ENCODE results near the gene PGRMC2. TPM values are rescaled to one million over a fixed set of nuclear protein-coding genes. Genes with fewer than 3 reads are reported as not detected.

PGRMC2 gene
- total RNA-seq, 1 donor from 2014 or later, result 7.9 TPM

- no peak for DNase-seq (ENCODE audit: low read depth)
- no peak overlapping the region for H3K4me3 ChIP-seq (ENCODE audit: low read depth, low read length)
- no peaks in the 10 kb centered on the region for H3K27me3 ChIP-seq (ENCODE audit: control insufficient read depth, insufficient read depth, low read length)
- FAIRE-seq, result no peak
- no peaks in the 10 kb centered on the region for H3K36me3 ChIP-seq (ENCODE audit: control insufficient read depth, insufficient read depth, low read length)
- no peak for TF ChIP-seq CTCF (IDR thresholded peaks at IDR 0.05; ENCODE audit: insufficient read depth, low read length, severe bottlenecking)
Observed at GRCh38 chr4:128232719-128233118, 54.9 kb downstream of the PGRMC2 start.

- no peaks in the 10 kb centered on the region for H3K36me3 ChIP-seq (ENCODE audit: control insufficient read depth, insufficient read depth, low read length)
- H3K27me3 ChIP-seq (ENCODE audit: control insufficient read depth, insufficient read depth, low read length), result no peaks in the 10 kb centered on the region
- peak; percentile 75 for DNase-seq (ENCODE audit: low read depth)
- no peak overlapping the region for H3K4me3 ChIP-seq (ENCODE audit: low read depth, low read length)
- FAIRE-seq, result no peak
- no peak for TF ChIP-seq CTCF (IDR thresholded peaks at IDR 0.05; ENCODE audit: insufficient read depth, low read length, severe bottlenecking)
Observed at GRCh38 chr4:128228845-128229795, 58.5 kb downstream of the PGRMC2 start.

- no peak for TF ChIP-seq CTCF (IDR thresholded peaks at IDR 0.05; ENCODE audit: insufficient read depth, low read length, severe bottlenecking)
- no peak overlapping the region for H3K4me3 ChIP-seq (ENCODE audit: low read depth, low read length)
- no peaks in the 10 kb centered on the region for H3K27me3 ChIP-seq (ENCODE audit: control insufficient read depth, insufficient read depth, low read length)
- FAIRE-seq (peak; percentile 66), DNase-seq (ENCODE audit: low read depth) (peak; percentile 38)
- H3K36me3 ChIP-seq (ENCODE audit: control insufficient read depth, insufficient read depth, low read length), result no peaks in the 10 kb centered on the region
Observed at GRCh38 chr4:128227991-128228571, 59.5 kb downstream of the PGRMC2 start.

- TF ChIP-seq CTCF (IDR thresholded peaks at IDR 0.05; ENCODE audit: insufficient read depth, low read length, severe bottlenecking), result no peak
- no peaks in the 10 kb centered on the region for H3K36me3 ChIP-seq (ENCODE audit: control insufficient read depth, insufficient read depth, low read length)
- no peak for DNase-seq (ENCODE audit: low read depth)
- no peak for FAIRE-seq
- H3K27me3 ChIP-seq (ENCODE audit: control insufficient read depth, insufficient read depth, low read length), result no peaks in the 10 kb centered on the region
- H3K4me3 ChIP-seq (ENCODE audit: low read depth, low read length), result no peak overlapping the region
Observed at GRCh38 chr4:128225148-128225547, 62.5 kb downstream of the PGRMC2 start.

GRCh38 chr4:128221586-128221985 lies 66.0 kb downstream of the PGRMC2 start:
- DNase-seq (ENCODE audit: low read depth), result no peak
- Histone ChIP-seq H3K27me3 (ENCODE audit: control insufficient read depth, insufficient read depth, low read length) (no peaks in the 10 kb centered on the region), H3K4me3 (ENCODE audit: low read depth, low read length) (no peak overlapping the region), H3K36me3 (ENCODE audit: control insufficient read depth, insufficient read depth, low read length) (no peaks in the 10 kb centered on the region)
- no peak for FAIRE-seq
- no peak for TF ChIP-seq CTCF (IDR thresholded peaks at IDR 0.05; ENCODE audit: insufficient read depth, low read length, severe bottlenecking)
